DND-41 (cell line): ENCODE measurements around the gene CARD9.

Experiments
- EZH2 ChIP-seq: IDR thresholded peaks from 3 replicates; pipeline ENCODE4 v1.6.1; 2012; ENCODE audit warnings: borderline replicate concordance, low read depth, mild to moderate bottlenecking, moderate library complexity, low read length, inconsistent platforms; ENCODE audit not compliant: severe bottlenecking
- TF ChIP-seq, protein P1 (sequence below): IDR thresholded peaks from 2 replicates; pipeline ENCODE4 v1.5.1; 2012; ENCODE audit warnings: borderline replicate concordance, low read length, moderate library complexity, mild to moderate bottlenecking; ENCODE audit not compliant: poor library complexity, severe bottlenecking; ENCODE audit errors: extremely low read depth

DNA sequence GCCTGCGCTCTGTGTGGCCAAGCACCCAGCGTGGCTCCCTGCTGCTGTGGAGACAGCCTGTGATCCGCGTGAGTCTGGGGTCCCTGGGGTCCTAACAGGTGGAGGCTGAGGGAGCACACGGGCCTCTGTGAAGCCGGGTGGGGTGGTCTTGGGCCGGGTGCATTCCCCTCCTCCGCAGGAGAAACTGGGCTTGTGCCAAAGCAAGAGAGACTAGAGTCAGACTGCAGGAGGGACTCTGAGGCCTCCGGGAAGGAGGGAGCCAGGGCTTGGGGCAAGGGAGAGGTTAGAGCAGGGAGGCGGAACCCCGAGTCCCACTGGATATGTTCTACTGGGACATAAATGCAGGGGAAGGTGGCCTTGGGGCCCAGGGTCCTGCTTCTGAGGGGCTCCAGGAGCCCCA, 20.4 kb downstream of the CARD9 start:
- TF ChIP-seq EZH2, result no peak
- TF ChIP-seq, protein P1, sequence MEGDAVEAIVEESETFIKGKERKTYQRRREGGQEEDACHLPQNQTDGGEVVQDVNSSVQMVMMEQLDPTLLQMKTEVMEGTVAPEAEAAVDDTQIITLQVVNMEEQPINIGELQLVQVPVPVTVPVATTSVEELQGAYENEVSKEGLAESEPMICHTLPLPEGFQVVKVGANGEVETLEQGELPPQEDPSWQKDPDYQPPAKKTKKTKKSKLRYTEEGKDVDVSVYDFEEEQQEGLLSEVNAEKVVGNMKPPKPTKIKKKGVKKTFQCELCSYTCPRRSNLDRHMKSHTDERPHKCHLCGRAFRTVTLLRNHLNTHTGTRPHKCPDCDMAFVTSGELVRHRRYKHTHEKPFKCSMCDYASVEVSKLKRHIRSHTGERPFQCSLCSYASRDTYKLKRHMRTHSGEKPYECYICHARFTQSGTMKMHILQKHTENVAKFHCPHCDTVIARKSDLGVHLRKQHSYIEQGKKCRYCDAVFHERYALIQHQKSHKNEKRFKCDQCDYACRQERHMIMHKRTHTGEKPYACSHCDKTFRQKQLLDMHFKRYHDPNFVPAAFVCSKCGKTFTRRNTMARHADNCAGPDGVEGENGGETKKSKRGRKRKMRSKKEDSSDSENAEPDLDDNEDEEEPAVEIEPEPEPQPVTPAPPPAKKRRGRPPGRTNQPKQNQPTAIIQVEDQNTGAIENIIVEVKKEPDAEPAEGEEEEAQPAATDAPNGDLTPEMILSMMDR, result no peak
